ENCODE results near the gene GRK3.

GRCh38 chr22:25641650-25642049 lies 77.2 kb downstream of the GRK3 start:
- no peak for TF ChIP-seq CTCF (IDR thresholded peaks at IDR 0.05)
- no peak for TF ChIP-seq POLR2A (IDR thresholded peaks at IDR 0.05)
